Epithelial cell of proximal tubule (primary cell): ENCODE data around the gene MGME1. TPM values are rescaled to one million over a fixed set of nuclear protein-coding genes. Genes with fewer than 3 reads are reported as not detected.

Experiments
- DNase-seq: peaks from one replicate; pipeline ENCODE4 v3.0.0-alpha.2; 2011; ENCODE audit warnings: low read depth
- H3K4me3 ChIP-seq: 2 replicates; pipeline ENCODE4 v1.5.1; 2011; ENCODE audit warnings: low read depth, mild to moderate bottlenecking, low read length
- total RNA-seq: library from RNA; depleted of rRNA; stranded (reverse); fragments of >200 nt; gene quantifications from 2 replicates; pipeline ENCODE4 v1.2.3, GENCODE V29; 2015
- TF ChIP-seq, protein P1 (sequence below): conservative IDR thresholded peaks from 2 replicates; pipeline ENCODE4 v1.5.1; 2012; ENCODE audit warnings: low read depth, mild to moderate bottlenecking, low read length

The MGME1 gene
- total RNA-seq, 1 donor from 2014 or later, result 15.2 TPM

DNA sequence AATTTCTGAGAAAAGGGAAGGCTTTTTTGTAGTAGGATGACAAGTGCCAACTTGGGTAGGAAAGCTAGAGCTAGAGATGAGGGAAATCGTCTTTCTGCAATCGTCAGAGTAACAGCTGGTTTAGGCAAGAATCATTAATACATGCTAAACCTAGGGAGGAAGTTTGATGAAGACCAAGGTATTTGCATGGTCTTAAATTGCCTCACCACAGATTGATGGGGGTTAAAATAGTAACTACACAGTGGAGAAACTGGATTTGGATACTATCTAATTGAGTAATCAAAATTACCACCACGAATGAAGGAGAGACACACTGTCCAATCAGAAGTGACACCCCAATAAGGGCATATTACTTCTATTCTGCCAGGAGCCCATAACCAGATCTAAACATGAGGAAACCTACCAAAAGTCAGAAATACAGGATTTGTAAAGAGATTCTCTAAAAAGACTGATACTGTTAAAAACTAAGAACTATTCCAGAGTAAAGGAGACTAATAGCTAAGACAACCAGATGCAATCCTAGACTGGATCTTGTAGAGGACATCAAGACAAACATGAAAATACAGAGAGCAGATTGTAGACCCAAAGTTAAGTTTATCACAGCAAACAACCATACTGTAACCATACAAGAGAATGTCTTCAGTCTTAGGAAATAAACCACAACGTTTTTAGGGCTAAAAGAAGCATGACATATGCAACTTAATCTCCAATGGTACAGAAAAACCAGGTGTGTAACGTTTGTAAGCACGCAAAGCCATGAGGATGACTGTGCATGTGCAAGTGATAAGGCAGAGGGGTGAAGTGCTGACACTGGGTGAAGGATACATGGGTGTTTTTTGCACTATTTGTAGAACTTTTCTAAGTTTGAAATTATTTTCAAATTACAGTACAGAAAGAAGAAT, 22.0 kb upstream of the MGME1 start:
- H3K4me3 ChIP-seq, result no peak overlapping the region
- TF ChIP-seq, protein P1, sequence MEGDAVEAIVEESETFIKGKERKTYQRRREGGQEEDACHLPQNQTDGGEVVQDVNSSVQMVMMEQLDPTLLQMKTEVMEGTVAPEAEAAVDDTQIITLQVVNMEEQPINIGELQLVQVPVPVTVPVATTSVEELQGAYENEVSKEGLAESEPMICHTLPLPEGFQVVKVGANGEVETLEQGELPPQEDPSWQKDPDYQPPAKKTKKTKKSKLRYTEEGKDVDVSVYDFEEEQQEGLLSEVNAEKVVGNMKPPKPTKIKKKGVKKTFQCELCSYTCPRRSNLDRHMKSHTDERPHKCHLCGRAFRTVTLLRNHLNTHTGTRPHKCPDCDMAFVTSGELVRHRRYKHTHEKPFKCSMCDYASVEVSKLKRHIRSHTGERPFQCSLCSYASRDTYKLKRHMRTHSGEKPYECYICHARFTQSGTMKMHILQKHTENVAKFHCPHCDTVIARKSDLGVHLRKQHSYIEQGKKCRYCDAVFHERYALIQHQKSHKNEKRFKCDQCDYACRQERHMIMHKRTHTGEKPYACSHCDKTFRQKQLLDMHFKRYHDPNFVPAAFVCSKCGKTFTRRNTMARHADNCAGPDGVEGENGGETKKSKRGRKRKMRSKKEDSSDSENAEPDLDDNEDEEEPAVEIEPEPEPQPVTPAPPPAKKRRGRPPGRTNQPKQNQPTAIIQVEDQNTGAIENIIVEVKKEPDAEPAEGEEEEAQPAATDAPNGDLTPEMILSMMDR, result no peak
- DNase-seq, result no peak

DNA sequence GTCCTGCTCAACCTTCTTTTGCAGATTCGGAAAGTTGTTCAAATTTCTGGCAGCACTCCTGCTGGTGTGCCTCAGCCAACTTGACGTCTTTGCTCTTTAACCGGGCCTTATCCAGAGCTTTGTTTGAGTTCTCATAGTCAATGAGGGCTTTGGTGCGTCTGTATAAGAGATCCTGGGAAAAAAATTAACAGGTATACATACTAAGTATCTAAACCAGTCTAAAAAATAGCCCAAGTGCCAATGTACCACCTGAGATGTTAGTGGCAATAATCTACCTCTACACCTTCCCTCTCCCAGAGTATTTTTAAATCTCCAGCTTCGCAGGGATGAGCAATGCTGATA, 21.4 kb upstream of the MGME1 start:
- TF ChIP-seq, protein P1, result no peak

DNA sequence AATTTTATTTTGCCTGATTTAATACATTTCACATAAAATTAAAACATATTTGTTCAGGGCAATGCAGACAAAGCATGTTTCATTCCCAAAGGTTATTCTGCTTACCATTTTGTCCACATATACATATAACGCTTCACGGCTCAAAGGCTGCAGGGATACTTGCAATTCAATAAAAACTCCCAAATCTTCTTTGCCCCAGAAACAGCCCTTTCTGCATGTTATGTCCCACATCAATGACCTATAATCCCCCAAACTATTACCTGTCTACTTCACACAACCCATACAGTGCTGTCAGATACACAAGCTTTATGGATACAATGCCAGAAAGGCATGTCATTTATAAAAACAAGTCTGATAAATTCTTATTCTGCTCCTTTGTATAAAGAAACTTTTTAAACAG, 20.4 kb upstream of the MGME1 start:
- TF ChIP-seq, protein P1, result no peak
- no peak for DNase-seq
- no peak overlapping the region for H3K4me3 ChIP-seq

More for the DNA sequence above, 21.4 kb upstream of the MGME1 start:
- DNase-seq, result no peak
- no peak overlapping the region for H3K4me3 ChIP-seq

DNA sequence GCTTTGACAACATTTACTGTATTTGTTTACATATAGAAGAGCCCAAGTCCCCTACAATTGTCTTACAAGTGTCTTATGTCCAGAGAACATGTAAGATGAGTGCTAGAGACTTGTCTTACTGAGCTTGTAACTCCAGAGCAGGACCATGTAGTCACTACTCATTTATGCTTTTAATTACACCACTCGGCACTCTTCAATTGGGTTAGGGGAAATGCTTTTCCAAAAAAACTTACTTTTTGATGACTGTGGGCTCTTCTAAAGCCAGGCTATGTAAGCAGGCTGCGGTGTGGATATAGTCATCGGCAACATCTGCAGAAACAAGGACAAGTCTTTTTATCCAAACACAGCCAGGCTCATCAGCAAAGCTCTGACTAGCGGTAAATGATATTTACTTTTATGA, 18.9 kb upstream of the MGME1 start:
- DNase-seq, result no peak
- no peak overlapping the region for H3K4me3 ChIP-seq
- TF ChIP-seq, protein P1, result no peak

DNA sequence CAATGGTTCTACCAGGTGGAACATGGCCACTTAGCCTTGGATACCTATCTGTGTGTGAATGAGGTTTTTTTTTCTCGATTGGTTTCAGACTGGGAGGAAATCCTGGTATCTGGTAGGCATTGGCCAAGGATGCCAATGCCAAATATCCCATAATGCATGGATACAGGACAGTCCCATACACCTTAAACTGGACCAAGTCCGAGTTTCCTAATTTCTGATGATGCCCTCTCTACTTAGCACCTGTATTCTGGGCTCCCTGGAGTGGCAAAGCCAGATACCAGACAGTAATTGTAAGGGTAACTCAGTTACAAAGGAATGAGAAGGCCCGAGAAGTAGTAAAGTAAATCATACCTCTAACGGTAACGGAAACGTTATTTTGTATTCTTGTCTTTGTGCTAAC, 18.1 kb upstream of the MGME1 start:
- no peak for DNase-seq
- TF ChIP-seq, protein P1, result no peak
- H3K4me3 ChIP-seq, result no peak overlapping the region

DNA sequence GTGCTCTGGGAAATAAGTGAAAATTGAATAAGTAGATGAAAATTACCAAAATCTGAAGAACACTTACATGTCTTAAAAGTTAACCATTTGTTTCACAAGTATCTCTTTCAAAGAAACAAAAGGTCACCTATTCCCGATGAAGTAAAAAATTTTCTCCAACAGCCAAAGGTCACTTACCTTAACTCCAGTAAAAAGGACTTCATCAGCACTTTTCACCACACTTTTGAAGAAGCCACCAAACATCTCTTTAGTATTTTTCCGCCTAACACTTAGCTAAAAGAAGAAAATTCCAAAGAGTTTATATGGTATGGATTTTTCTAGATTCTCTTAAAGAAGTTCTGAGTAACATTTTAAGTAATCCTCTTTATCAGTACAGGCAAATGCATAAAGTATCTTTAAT, 17.5 kb upstream of the MGME1 start:
- H3K4me3 ChIP-seq, result no peak overlapping the region
- TF ChIP-seq, protein P1, result no peak
- no peak for DNase-seq
